SK-N-MC (cell line): ENCODE data around the gene RASSF7.

Experiments
- DNase-seq: peaks from one replicate; pipeline ENCODE4 v3.0.0-alpha.2; 2011; ENCODE audit warnings: low read depth, low spot score
- H3K27ac ChIP-seq: fragments of 200-600 bp; sonication (generic); 2 replicates; pipeline ENCODE4 v1.5.1; 2016; ENCODE audit warnings: mixed run types
- H3K36me3 ChIP-seq: fragments of 200-600 bp; sonication (generic); 2 replicates; pipeline ENCODE4 v1.6.1; 2017; ENCODE audit warnings: antibody characterized with exemption, low read length, mixed read lengths; ENCODE audit not compliant: insufficient read depth
- H3K4me3 ChIP-seq: fragments of 200-600 bp; sonication (generic); 2 replicates; pipeline ENCODE4 v1.5.1; 2016
- H3K9ac ChIP-seq: fragments of 200-600 bp; sonication (generic); 2 replicates; pipeline ENCODE4 v1.8.0; 2017; ENCODE audit warnings: mixed run types, mixed read lengths; ENCODE audit not compliant: insufficient read length
- H3K9me3 ChIP-seq: fragments of 200-600 bp; sonication (generic); 2 replicates; pipeline ENCODE4 v1.6.1; 2017; ENCODE audit warnings: low read depth, mild to moderate bottlenecking, antibody characterized with exemption, low read length, moderate library complexity, mixed read lengths
- EZH2 ChIP-seq: fragments of 200-600 bp; sonication (generic); IDR thresholded peaks from one replicate; pipeline ENCODE4 v1.6.1; 2017; ENCODE audit warnings: antibody characterized with exemption
- FOXP2 ChIP-seq: optimal IDR thresholded peaks from 2 replicates; pipeline ENCODE3; 2011; ENCODE audit warnings: mild to moderate bottlenecking, moderate library complexity; ENCODE audit not compliant: insufficient read depth; ENCODE audit errors: extremely low read length, control extremely low read depth
- POLR2AphosphoS5 ChIP-seq: IDR thresholded peaks from 2 replicates; pipeline ENCODE4 v1.6.1; 2012; ENCODE audit warnings: mild to moderate bottlenecking, low read depth, low read length, borderline replicate concordance

RASSF7 gene

DNA sequence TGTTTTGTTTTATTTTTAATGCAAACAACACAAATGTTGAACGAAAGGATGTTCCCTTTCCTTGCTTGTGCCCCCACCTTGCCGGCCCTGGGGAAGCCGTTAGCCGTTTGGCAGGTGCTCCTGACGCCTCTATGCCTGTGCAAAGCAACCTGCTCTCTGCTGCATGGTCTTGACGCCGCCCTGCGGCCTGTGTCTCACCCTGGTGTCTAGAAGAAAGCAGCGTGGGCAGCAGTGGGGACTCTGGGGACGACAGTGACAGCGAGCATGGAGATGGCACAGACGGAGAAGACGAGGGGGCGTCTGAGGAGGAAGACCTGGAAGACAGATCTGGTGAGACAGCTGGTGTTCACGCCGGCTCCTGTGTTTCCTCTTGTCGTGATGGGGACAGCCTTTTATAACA lies 21.0 kb downstream of the RASSF7 start:
- H3K36me3 ChIP-seq = peaks cover 29% of the 10 kb centered on the region; the same call in 1 of the 2 replicates
- TF ChIP-seq EZH2 = no peak
- no peak for TF ChIP-seq FOXP2
- no peak for TF ChIP-seq POLR2AphosphoS5
- no peak overlapping the region for H3K27ac ChIP-seq
- H3K4me3 ChIP-seq = no peak overlapping the region
- no peak overlapping the region for H3K9ac ChIP-seq
- H3K9me3 ChIP-seq = no peaks in the 10 kb centered on the region
- no peak for DNase-seq

DNA sequence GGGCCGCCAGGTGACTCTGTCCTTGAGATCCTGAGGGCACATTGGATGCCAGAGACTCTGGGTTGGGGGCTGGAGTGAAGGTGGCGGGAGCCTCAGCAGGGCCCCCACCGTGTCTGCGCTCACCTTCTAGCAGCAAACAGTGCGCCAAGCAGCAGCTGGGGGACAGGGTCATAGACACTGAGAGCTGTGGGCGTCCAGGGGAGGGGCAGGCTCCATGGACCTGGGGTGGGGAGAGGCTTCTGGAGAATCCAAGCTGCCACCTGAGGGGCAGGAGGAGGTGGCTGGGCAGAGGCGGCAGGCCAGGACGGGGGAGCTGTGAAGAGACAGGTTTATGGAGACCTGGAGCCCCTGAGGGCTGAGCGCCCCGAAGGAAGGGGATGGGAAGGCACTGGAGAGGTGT lies 23.5 kb downstream of the RASSF7 start:
- DNase-seq = no peak
- Histone ChIP-seq H3K9me3 (no peaks in the 10 kb centered on the region), H3K27ac (no peak overlapping the region), H3K4me3 (no peak overlapping the region), H3K9ac (no peak overlapping the region), H3K36me3 (peaks cover 50% of the 10 kb centered on the region)
- TF ChIP-seq FOXP2 (no peak), POLR2AphosphoS5 (no peak), EZH2 (no peak)

DNA sequence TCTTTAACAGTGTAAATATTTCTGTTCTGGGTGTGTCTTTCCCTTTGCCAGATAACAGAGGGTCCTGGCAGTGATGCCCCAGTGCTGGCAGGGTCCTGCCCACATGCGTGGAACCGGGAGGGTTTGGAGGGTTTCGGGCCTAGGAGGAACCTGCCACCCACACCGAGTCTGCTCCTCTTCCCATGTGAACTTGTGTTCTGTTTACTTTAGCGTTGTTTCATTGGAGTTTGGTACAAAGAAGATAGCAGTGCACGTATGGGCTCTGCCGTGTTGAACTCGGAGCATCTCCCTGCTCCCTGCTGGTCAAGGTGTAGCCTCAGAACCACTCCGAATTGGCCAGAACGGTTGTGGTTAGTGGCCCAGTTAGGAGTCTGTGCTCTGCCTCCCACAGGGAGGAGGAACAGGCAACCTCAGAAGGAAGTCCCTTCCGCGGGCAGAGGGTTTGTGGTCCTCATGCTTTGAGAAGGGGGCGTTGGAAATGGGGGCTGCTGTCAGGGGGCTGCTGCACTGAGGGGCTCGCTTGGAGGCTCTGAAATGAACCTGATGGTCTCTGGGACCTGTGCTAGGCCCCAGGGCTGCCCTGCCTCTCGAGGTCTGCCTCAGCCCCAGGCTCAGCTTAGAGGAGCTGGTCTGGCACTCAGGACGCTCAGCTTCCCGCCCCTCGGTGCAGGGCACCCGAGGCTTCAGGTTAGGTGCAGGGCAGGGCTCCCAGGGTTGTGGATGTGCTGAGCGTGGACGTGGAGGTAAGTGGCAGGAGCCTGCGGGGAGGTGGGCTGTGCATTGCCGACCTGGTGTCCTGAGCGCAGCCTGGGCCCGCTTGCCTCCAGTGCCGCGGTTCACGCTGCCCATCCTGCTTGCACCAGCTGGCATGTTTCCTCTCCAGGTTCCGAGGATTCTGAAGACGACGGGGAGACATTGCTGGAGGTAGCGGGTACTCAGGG lies 25.9 kb downstream of the RASSF7 start:
- Histone ChIP-seq H3K36me3 (peaks cover 67% of the 10 kb centered on the region), H3K9me3 (no peaks in the 10 kb centered on the region), H3K27ac (no peak overlapping the region), H3K4me3 (no peak overlapping the region), H3K9ac (no peak overlapping the region)
- TF ChIP-seq FOXP2 (no peak), POLR2AphosphoS5 (no peak), EZH2 (no peak)
- no peak for DNase-seq

DNA sequence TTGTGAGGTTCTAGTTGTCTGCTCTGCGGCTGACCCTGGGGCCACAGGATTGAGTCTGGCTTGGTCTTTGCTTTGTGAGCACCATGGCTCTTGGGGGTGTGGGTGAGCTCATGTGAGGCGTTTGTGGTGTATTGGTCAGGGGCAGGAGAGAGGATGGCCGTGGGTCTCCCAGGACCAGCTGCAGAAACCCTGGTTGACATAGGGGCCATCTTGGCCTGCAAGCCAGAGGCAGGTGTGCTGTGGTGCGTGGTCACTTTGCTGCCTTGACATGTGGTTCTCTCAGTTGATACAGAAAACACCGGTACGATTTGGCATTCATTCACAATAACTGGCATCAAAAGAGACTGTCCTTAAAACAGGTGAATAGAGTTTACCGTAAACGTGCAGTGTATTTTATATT lies 26.8 kb downstream of the RASSF7 start:
- no peak for DNase-seq
- Histone ChIP-seq H3K36me3 (peaks cover 67% of the 10 kb centered on the region), H3K9ac (no peak overlapping the region), H3K9me3 (no peaks in the 10 kb centered on the region), H3K4me3 (no peak overlapping the region), H3K27ac (no peak overlapping the region)
- TF ChIP-seq FOXP2 (no peak), EZH2 (no peak), POLR2AphosphoS5 (no peak)

DNA sequence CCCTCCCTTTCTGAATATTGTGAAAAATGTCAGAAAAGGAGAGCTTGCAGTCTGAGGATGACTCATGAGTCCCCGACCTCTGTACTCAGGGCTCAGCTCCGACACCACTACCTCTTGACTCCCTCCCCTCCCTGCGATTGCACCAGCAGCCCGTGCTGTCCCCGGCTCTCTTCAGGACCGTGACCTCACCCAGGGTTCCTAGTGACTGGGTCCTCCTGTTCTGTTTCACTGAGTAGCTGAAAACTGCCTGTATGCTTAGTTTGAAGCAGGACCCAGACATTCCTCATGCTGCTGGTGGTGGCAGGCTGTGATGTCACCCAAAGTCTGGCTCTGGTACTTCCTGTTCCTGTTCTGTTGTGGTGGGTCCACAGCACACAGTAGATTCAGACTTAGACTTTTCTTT lies 27.2 kb downstream of the RASSF7 start:
- Histone ChIP-seq H3K9me3 (no peaks in the 10 kb centered on the region), H3K4me3 (no peak overlapping the region), H3K9ac (no peak overlapping the region), H3K27ac (no peak overlapping the region), H3K36me3 (peaks cover 72% of the 10 kb centered on the region)
- DNase-seq = no peak
- no peak for TF ChIP-seq POLR2AphosphoS5
- TF ChIP-seq FOXP2 = no peak
- TF ChIP-seq EZH2 = no peak

DNA sequence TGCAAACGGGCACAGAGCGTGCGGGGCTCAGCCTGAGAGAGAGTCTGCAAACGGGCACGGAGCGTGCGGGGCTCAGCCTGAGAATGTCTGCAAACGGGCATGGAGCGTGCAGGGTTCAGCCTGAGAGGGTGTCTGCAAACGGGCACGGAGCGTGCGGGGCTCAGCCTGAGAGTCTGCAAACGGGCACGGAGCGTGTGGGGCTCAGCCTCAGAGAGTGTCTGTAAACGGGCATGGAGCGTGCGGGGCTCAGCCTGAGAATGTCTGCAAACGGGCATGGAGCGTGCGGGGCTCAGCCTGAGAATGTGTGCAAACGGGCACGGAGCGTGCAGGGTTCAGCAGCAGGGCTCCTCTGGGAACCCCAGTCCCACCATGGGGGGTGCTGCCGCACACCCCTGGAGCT lies 29.0 kb downstream of the RASSF7 start:
- no peak for DNase-seq
- Histone ChIP-seq H3K36me3 (peaks cover 78% of the 10 kb centered on the region), H3K4me3 (no peak overlapping the region), H3K9me3 (no peaks in the 10 kb centered on the region), H3K27ac (no peak overlapping the region), H3K9ac (no peak overlapping the region)
- TF ChIP-seq FOXP2 (no peak), EZH2 (no peak), POLR2AphosphoS5 (no peak)

DNA sequence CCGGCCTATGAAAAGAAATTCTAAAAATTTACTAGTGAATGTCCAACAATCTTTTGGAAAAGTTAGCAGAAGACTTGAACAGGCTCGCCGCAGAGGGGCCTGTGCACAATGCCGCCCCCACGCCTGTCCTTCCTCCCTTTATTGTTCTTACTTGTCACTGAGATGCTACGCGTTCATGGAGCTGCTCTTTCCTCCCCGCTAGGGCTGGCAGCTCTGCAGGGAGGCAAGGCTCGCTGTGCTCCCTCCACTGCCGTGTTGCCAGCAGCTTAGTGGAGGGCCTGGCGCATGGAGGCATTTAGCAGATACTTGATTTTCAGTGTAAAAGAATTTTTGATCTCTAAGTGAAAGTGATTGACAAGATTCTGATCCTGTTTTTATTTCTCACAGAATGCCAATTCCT lies 30.2 kb downstream of the RASSF7 start:
- DNase-seq = no peak
- H3K36me3 ChIP-seq = peaks cover 84% of the 10 kb centered on the region
- no peak overlapping the region for H3K27ac ChIP-seq
- H3K9me3 ChIP-seq = no peaks in the 10 kb centered on the region
- TF ChIP-seq FOXP2 (no peak), POLR2AphosphoS5 (no peak), EZH2 (no peak)
- no peak overlapping the region for H3K4me3 ChIP-seq
- no peak overlapping the region for H3K9ac ChIP-seq

DNA sequence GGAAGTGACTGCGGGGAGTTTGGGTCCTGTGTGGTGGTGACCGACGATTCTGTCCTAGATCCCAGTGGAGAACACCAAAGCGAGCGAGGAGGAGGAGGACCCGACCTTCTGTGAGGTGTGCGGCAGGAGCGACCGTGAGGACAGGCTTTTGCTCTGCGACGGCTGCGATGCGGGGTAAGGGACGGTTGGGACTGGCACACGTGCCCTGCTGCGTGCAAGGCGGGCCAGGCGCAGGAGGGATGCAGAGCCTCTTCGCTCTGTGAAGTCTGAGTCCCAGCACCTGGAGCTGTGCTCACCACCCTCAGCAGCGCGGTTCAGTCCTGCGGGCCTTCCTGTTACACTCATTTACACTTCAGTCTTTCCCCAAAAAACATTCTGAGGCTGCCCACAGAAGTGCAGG lies 31.7 kb downstream of the RASSF7 start:
- Histone ChIP-seq H3K27ac (no peak overlapping the region), H3K9ac (no peak overlapping the region), H3K9me3 (no peaks in the 10 kb centered on the region), H3K36me3 (peaks cover 84% of the 10 kb centered on the region), H3K4me3 (no peak overlapping the region)
- DNase-seq = no peak
- TF ChIP-seq EZH2 (no peak), POLR2AphosphoS5 (no peak), FOXP2 (no peak)

DNA sequence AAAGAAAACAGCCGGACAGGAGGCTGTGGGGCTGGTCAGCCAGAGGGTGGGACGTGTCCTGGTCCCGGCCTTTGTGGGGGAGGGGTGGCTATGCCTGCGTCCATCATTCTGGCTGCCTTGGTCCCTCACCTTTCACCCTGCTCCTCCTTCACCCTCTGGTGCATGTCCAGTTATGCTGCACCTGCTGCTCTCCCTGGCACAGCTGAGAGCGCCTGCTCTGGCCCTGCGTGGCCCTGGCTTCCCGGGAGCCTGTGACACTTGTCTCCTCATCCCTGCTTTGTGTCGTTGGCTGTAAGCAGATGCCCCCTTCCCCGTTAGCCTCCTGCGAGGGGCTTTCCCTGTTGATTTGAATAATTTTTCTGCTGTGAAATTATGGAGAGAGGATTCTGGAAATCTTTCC lies 32.1 kb downstream of the RASSF7 start:
- Histone ChIP-seq H3K4me3 (no peak overlapping the region), H3K9ac (no peak overlapping the region), H3K36me3 (peaks cover 81% of the 10 kb centered on the region), H3K9me3 (no peaks in the 10 kb centered on the region), H3K27ac (no peak overlapping the region)
- TF ChIP-seq FOXP2 (no peak), POLR2AphosphoS5 (no peak), EZH2 (no peak)
- DNase-seq = no peak

DNA sequence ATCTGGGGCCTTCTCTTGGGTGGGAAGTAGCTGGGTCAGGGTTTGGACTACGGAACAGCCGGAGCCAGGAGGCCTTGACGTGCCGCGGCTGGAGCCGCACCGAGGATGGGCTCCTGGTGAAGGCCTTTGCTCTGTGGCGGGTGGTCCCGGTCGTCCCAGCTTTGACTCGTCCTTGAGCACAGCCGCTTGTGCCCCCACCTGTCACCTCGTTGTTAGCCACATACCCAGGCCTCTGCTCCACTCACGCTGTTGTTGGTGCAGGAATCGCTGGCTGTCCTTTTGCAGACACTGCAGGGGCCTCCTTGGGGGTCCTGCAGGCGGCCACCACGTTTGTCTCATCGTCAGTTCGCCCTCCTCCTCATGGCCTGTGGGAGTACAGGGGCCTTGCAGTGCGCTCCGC lies 32.6 kb downstream of the RASSF7 start:
- TF ChIP-seq POLR2AphosphoS5 (no peak), EZH2 (no peak), FOXP2 (no peak)
- peaks cover 81% of the 10 kb centered on the region for H3K36me3 ChIP-seq
- DNase-seq = no peak
- no peak overlapping the region for H3K27ac ChIP-seq
- no peak overlapping the region for H3K4me3 ChIP-seq
- H3K9me3 ChIP-seq = no peaks in the 10 kb centered on the region
- no peak overlapping the region for H3K9ac ChIP-seq
